ENCODE data around the gene RGL3. TPM values are rescaled to one million over a fixed set of nuclear protein-coding genes. Genes with fewer than 3 reads are reported as not detected.
"Not testable (repeated sequence)": the region's sequence is repeated elsewhere in the genome, so short reads cannot be mapped to it uniquely, and the experiment has no call there.

Gene RGL3
- total RNA-seq, 1 experiment from 2014 or later, result 65.9 TPM

- no peak within 1 kb of the TSS for H3K9ac ChIP-seq (ENCODE audit: extremely low read depth, insufficient read length, low read length)
- H2BK15ac ChIP-seq (ENCODE audit: low read depth, low read length), result no peak within 1 kb of the TSS
- H3K27ac ChIP-seq (ENCODE audit: insufficient read length, low read depth, low read length), result no peak within 1 kb of the TSS
Observed at GRCh38 chr19:11355160-11356073, 63.7 kb downstream of the RGL3 start, which contains the start of gene PLPPR2. Gene PLPPR2 (plus strand): TSS chr19:11355432. CDS start chr19:11357674, 2,242 bp downstream.

GRCh38 chr19:11354102-11354501, 65.0 kb downstream of the RGL3 start:
- H3K4me1 ChIP-seq (ENCODE audit: insufficient read depth, low read length); H3K4me3 Mint-ChIP-seq; H3K56ac ChIP-seq (ENCODE audit: insufficient read length, low read depth, low read length); H3K4ac ChIP-seq (ENCODE audit: low read depth, low read length); H3K18ac ChIP-seq (ENCODE audit: insufficient read length, low read depth, low read length); H2BK120ac ChIP-seq (ENCODE audit: low read depth, low read length, poor library complexity, severe bottlenecking); H3K23ac ChIP-seq (ENCODE audit: insufficient read length, low read depth, low read length); H4K91ac ChIP-seq (ENCODE audit: insufficient read length, low read depth, low read length); H3K23me2 ChIP-seq (ENCODE audit: insufficient read length, low read depth, low read length, poor library complexity, severe bottlenecking); H3K79me2 ChIP-seq (ENCODE audit: insufficient read depth, low read length); H3K4me2 ChIP-seq (ENCODE audit: insufficient read depth, insufficient read length, low read length); H2BK15ac ChIP-seq (ENCODE audit: low read depth, low read length); H3K9me3 ChIP-seq (ENCODE audit: control insufficient read depth, low read depth, low read length); H2AFZ ChIP-seq (ENCODE audit: low read length); H4K20me1 ChIP-seq (ENCODE audit: control insufficient read depth, insufficient read depth, insufficient read length); H3K9me3 Mint-ChIP-seq; H2BK5ac ChIP-seq (ENCODE audit: insufficient read length, low read length); H3K36me3 Mint-ChIP-seq (ENCODE audit: insufficient read depth in 1 of 3, low read depth in 3 of 3); H4K8ac ChIP-seq (replicated peaks; ENCODE audit: insufficient read length, low read depth, low read length); H3K27ac ChIP-seq (ENCODE audit: insufficient read length, low read depth, low read length); H4K5ac ChIP-seq (ENCODE audit: insufficient read length, low read depth, low read length); DNase-seq; H3K27me3 ChIP-seq (ENCODE audit: insufficient read depth, low read length); H3K27ac Mint-ChIP-seq; H2AK5ac ChIP-seq (ENCODE audit: insufficient read length, low read length); H3T11ph ChIP-seq (ENCODE audit: low read length); H3K79me1 ChIP-seq (ENCODE audit: insufficient read depth, low read depth, low read length, poor library complexity, severe bottlenecking); H3K14ac ChIP-seq (ENCODE audit: insufficient read depth, low read length); H3K9ac ChIP-seq (ENCODE audit: extremely low read depth, insufficient read length, low read length); H2BK20ac ChIP-seq (ENCODE audit: low read depth, low read length, poor library complexity, severe bottlenecking); H2BK12ac ChIP-seq (ENCODE audit: insufficient read length, low read depth, low read length): not testable (repeated sequence)
- no CpG with 5 or more reads among the region's 4 CpGs for WGBS (ENCODE audit: extremely low coverage, insufficient read length, low lambda C conversion rate)
- H3K27me3 Mint-ChIP-seq (ENCODE audit: low read depth), result peaks cover 56% of the 10 kb centered on the region
- peaks cover 7 to 26% of the 10 kb centered on the region in 2 experiments for H3K4me1 Mint-ChIP-seq

More at GRCh38 chr19:11355160-11356073, 63.7 kb downstream of the RGL3 start, which contains the start of gene PLPPR2:
- no peak within 1 kb of the TSS for H4K5ac ChIP-seq (ENCODE audit: insufficient read length, low read depth, low read length)
- H3K23ac ChIP-seq (ENCODE audit: insufficient read length, low read depth, low read length), result no peak within 1 kb of the TSS
- H2BK20ac ChIP-seq (ENCODE audit: low read depth, low read length, poor library complexity, severe bottlenecking), result no peak within 1 kb of the TSS
- H3K79me1 ChIP-seq (ENCODE audit: insufficient read depth, low read depth, low read length, poor library complexity, severe bottlenecking), result no peaks in the 10 kb centered on the region
- no peaks in the 10 kb centered on the region for H3K27me3 ChIP-seq (ENCODE audit: insufficient read depth, low read length)
- Mint-ChIP-seq H3K36me3 (ENCODE audit: insufficient read depth in 1 of 3, low read depth in 3 of 3) (no peaks in the 10 kb centered on the region; a peak in 1 of 7 replicates), H3K27me3 (ENCODE audit: low read depth) (peaks cover 64% of the 10 kb centered on the region), H3K4me3 (peak within 1 kb of the TSS; percentile 47 to 80), H3K9me3 (no peaks in the 10 kb centered on the region), H3K27ac (no peak within 1 kb of the TSS), H3K4me1 (peaks cover 7 to 28% of the 10 kb centered on the region in 2 experiments)
- no peak for TF ChIP-seq CTCF (conservative IDR thresholded peaks at IDR 0.05)
- no peaks in the 10 kb centered on the region for H4K20me1 ChIP-seq (ENCODE audit: control insufficient read depth, insufficient read depth, insufficient read length)
- H3K14ac ChIP-seq (ENCODE audit: insufficient read depth, low read length), result no peak within 1 kb of the TSS
- H3K56ac ChIP-seq (ENCODE audit: insufficient read length, low read depth, low read length), result no peak within 1 kb of the TSS
- peak within 1 kb of the TSS; percentile 4 for H3K4me2 ChIP-seq (ENCODE audit: insufficient read depth, insufficient read length, low read length)
- no peaks in the 10 kb centered on the region for H3K23me2 ChIP-seq (ENCODE audit: insufficient read length, low read depth, low read length, poor library complexity, severe bottlenecking)
- H3K18ac ChIP-seq (ENCODE audit: insufficient read length, low read depth, low read length), result no peak within 1 kb of the TSS
- no peak within 1 kb of the TSS for H3K4ac ChIP-seq (ENCODE audit: low read depth, low read length)
- no peak within 1 kb of the TSS for H2AFZ ChIP-seq (ENCODE audit: low read length)
- H4K91ac ChIP-seq (ENCODE audit: insufficient read length, low read depth, low read length), result no peak within 1 kb of the TSS
- no peaks in the 10 kb centered on the region for H3K9me3 ChIP-seq (ENCODE audit: control insufficient read depth, low read depth, low read length)
- H4K8ac ChIP-seq (replicated peaks; ENCODE audit: insufficient read length, low read depth, low read length), result no peak within 1 kb of the TSS
- no peak within 1 kb of the TSS for H2BK5ac ChIP-seq (ENCODE audit: insufficient read length, low read length)
- H2BK12ac ChIP-seq (ENCODE audit: insufficient read length, low read depth, low read length), result no peak within 1 kb of the TSS
- H3K4me1 ChIP-seq (ENCODE audit: insufficient read depth, low read length), result peaks cover 2% of the 10 kb centered on the region; the same call in 1 of the 2 replicates
- H2AK5ac ChIP-seq (ENCODE audit: insufficient read length, low read length), result no peak within 1 kb of the TSS
- H3K79me2 ChIP-seq (ENCODE audit: insufficient read depth, low read length), result no peaks in the 10 kb centered on the region
- WGBS (ENCODE audit: extremely low coverage, insufficient read length, low lambda C conversion rate), result no CpG with 5 or more reads among the region's 62 CpGs
- H2BK120ac ChIP-seq (ENCODE audit: low read depth, low read length, poor library complexity, severe bottlenecking), result no peak within 1 kb of the TSS
- no peak within 1 kb of the TSS for H3T11ph ChIP-seq (ENCODE audit: low read length)
- peak; percentile 92 for DNase-seq

Data from H9 (cell line).